Measurements from ENCODE around the gene GIPC3.

GIPC3 gene

DNA sequence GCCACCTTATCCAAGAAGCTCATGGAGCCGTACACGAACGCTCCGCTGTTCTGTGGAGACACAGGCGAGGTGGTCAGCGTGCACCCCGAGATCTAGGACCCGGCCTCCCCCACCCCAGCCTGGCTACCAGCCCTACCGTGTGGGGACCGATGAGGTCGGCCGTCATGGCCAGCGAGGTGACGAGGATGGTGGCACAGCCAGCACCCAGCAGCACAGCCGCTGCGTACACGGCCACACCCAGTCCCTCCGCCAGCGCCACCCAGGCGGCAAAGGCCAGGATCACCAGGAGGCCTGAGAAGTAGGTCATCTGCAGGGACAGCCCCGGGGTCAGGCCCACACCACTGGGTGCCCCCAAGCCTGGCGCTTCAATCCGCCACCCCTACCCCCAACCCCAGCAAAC, 39.2 kb upstream of the GIPC3 start:
- TF ChIP-seq, protein P1, sequence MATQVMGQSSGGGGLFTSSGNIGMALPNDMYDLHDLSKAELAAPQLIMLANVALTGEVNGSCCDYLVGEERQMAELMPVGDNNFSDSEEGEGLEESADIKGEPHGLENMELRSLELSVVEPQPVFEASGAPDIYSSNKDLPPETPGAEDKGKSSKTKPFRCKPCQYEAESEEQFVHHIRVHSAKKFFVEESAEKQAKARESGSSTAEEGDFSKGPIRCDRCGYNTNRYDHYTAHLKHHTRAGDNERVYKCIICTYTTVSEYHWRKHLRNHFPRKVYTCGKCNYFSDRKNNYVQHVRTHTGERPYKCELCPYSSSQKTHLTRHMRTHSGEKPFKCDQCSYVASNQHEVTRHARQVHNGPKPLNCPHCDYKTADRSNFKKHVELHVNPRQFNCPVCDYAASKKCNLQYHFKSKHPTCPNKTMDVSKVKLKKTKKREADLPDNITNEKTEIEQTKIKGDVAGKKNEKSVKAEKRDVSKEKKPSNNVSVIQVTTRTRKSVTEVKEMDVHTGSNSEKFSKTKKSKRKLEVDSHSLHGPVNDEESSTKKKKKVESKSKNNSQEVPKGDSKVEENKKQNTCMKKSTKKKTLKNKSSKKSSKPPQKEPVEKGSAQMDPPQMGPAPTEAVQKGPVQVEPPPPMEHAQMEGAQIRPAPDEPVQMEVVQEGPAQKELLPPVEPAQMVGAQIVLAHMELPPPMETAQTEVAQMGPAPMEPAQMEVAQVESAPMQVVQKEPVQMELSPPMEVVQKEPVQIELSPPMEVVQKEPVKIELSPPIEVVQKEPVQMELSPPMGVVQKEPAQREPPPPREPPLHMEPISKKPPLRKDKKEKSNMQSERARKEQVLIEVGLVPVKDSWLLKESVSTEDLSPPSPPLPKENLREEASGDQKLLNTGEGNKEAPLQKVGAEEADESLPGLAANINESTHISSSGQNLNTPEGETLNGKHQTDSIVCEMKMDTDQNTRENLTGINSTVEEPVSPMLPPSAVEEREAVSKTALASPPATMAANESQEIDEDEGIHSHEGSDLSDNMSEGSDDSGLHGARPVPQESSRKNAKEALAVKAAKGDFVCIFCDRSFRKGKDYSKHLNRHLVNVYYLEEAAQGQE (IDR thresholded peaks at IDR 0.05; ENCODE audit: low read depth) = no peak
- TF ChIP-seq EGR1 (IDR thresholded peaks at IDR 0.05) (no peak), TAF1 (IDR thresholded peaks at IDR 0.05; ENCODE audit: low read depth) (no peak), USF1 (IDR thresholded peaks at IDR 0.05) (no peak), CEBPB (IDR thresholded peaks at IDR 0.05) (no peak), TEAD4 (IDR thresholded peaks at IDR 0.05) (no peak), FOXM1 (IDR thresholded peaks at IDR 0.05; ENCODE audit: borderline replicate concordance, low read depth) (no peak), EP300 (IDR thresholded peaks at IDR 0.05; ENCODE audit: borderline replicate concordance) (no peak), CREB1 (IDR thresholded peaks at IDR 0.05; ENCODE audit: low read depth) (no peak), NFIC (IDR thresholded peaks at IDR 0.05) (no peak), RAD21 (IDR thresholded peaks at IDR 0.05; ENCODE audit: low read depth) (no peak), YY1 (IDR thresholded peaks at IDR 0.05; ENCODE audit: low read depth) (no peak), ZBTB7A (IDR thresholded peaks at IDR 0.05; ENCODE audit: low read depth) (no peak), TCF12 (IDR thresholded peaks at IDR 0.05; ENCODE audit: low read depth) (no peak)
- TF ChIP-seq, protein P2, sequence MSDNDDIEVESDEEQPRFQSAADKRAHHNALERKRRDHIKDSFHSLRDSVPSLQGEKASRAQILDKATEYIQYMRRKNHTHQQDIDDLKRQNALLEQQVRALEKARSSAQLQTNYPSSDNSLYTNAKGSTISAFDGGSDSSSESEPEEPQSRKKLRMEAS (IDR thresholded peaks at IDR 0.05) = no peak

GRCh38 chr19:3547301-3547731, 38.0 kb upstream of the GIPC3 start:
- no peak for TF ChIP-seq TEAD4 (IDR thresholded peaks at IDR 0.05)

GRCh38 chr19:3547767-3548282, 37.5 kb upstream of the GIPC3 start:
- TF ChIP-seq NFIC (IDR thresholded peaks at IDR 0.05) (no peak), CEBPB (IDR thresholded peaks at IDR 0.05) (no peak), TEAD4 (IDR thresholded peaks at IDR 0.05) (no peak), FOXM1 (IDR thresholded peaks at IDR 0.05; ENCODE audit: borderline replicate concordance, low read depth) (no peak), ZBTB7A (IDR thresholded peaks at IDR 0.05; ENCODE audit: low read depth) (no peak), USF1 (IDR thresholded peaks at IDR 0.05) (no peak), YY1 (IDR thresholded peaks at IDR 0.05; ENCODE audit: low read depth) (no peak), EP300 (IDR thresholded peaks at IDR 0.05; ENCODE audit: borderline replicate concordance) (no peak)
- TF ChIP-seq, protein P1 (IDR thresholded peaks at IDR 0.05; ENCODE audit: low read depth) = no peak

GRCh38 chr19:3548606-3549005, 36.7 kb upstream of the GIPC3 start:
- TF ChIP-seq USF1 (IDR thresholded peaks at IDR 0.05) (peak; percentile 79), CEBPB (IDR thresholded peaks at IDR 0.05) (no peak)
- TF ChIP-seq, protein P2 (IDR thresholded peaks at IDR 0.05) = peak; percentile 69

- TF ChIP-seq RAD21 (IDR thresholded peaks at IDR 0.05; ENCODE audit: low read depth) (no peak), NFIC (IDR thresholded peaks at IDR 0.05) (no peak), TEAD4 (IDR thresholded peaks at IDR 0.05) (no peak), CEBPB (IDR thresholded peaks at IDR 0.05) (no peak), EP300 (IDR thresholded peaks at IDR 0.05; ENCODE audit: borderline replicate concordance) (no peak), FOXM1 (IDR thresholded peaks at IDR 0.05; ENCODE audit: borderline replicate concordance, low read depth) (no peak), YY1 (IDR thresholded peaks at IDR 0.05; ENCODE audit: low read depth) (no peak), CREB1 (IDR thresholded peaks at IDR 0.05; ENCODE audit: low read depth) (no peak), TAF1 (IDR thresholded peaks at IDR 0.05; ENCODE audit: low read depth) (no peak), USF1 (IDR thresholded peaks at IDR 0.05) (no peak), ZBTB7A (IDR thresholded peaks at IDR 0.05; ENCODE audit: low read depth) (no peak), EGR1 (IDR thresholded peaks at IDR 0.05) (no peak)
- TF ChIP-seq, protein P1 (IDR thresholded peaks at IDR 0.05; ENCODE audit: low read depth) = no peak
- TF ChIP-seq, protein P2 (IDR thresholded peaks at IDR 0.05) = no peak
Observed at GRCh38 chr19:3549816-3550215, 35.5 kb upstream of the GIPC3 start.

All from Ishikawa (cell line).